ENCODE measurements around the gene DTD1.

- no peak for TF ChIP-seq EZH2 (IDR thresholded peaks at IDR 0.05; ENCODE audit: insufficient read depth, poor library complexity, severe bottlenecking)
- TF ChIP-seq EZH2phosphoT487 (IDR thresholded peaks at IDR 0.05; ENCODE audit: insufficient read depth, low read depth): no peak
These were observed 137.1 kb downstream of the DTD1 start for GRCh38 chr20:18724788-18725464.
